Mucosa of stomach (tissue), 1 donor: ENCODE measurements around the gene CHADL.

Source experiments
- H3K27me3 ChIP-seq: one replicate; pipeline ENCODE4 v1.7.0; 2013; ENCODE audit warnings: mild to moderate bottlenecking, low read length; ENCODE audit not compliant: control insufficient read depth, insufficient read depth
- H3K36me3 ChIP-seq: one replicate; pipeline ENCODE4 v1.7.0; 2013; ENCODE audit warnings: low read length; ENCODE audit not compliant: control insufficient read depth, insufficient read depth
- H3K4me1 ChIP-seq: one replicate; pipeline ENCODE4 v1.7.0; 2013; ENCODE audit warnings: mild to moderate bottlenecking, low read length; ENCODE audit not compliant: control insufficient read depth, insufficient read depth
- H3K4me3 ChIP-seq: one replicate; pipeline ENCODE4 v1.7.0; 2013; ENCODE audit warnings: low read length
- H3K9ac ChIP-seq: one replicate; pipeline ENCODE4 v1.7.0; 2013; ENCODE audit warnings: mild to moderate bottlenecking, low read length, moderate library complexity
- H3K9me3 ChIP-seq: one replicate; pipeline ENCODE4 v1.7.0; 2013; ENCODE audit warnings: mild to moderate bottlenecking, low read length, moderate library complexity; ENCODE audit not compliant: control insufficient read depth
- donor health status: Pancreatic carcinoma.

CHADL gene, protein sequence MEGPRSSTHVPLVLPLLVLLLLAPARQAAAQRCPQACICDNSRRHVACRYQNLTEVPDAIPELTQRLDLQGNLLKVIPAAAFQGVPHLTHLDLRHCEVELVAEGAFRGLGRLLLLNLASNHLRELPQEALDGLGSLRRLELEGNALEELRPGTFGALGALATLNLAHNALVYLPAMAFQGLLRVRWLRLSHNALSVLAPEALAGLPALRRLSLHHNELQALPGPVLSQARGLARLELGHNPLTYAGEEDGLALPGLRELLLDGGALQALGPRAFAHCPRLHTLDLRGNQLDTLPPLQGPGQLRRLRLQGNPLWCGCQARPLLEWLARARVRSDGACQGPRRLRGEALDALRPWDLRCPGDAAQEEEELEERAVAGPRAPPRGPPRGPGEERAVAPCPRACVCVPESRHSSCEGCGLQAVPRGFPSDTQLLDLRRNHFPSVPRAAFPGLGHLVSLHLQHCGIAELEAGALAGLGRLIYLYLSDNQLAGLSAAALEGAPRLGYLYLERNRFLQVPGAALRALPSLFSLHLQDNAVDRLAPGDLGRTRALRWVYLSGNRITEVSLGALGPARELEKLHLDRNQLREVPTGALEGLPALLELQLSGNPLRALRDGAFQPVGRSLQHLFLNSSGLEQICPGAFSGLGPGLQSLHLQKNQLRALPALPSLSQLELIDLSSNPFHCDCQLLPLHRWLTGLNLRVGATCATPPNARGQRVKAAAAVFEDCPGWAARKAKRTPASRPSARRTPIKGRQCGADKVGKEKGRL

DNA sequence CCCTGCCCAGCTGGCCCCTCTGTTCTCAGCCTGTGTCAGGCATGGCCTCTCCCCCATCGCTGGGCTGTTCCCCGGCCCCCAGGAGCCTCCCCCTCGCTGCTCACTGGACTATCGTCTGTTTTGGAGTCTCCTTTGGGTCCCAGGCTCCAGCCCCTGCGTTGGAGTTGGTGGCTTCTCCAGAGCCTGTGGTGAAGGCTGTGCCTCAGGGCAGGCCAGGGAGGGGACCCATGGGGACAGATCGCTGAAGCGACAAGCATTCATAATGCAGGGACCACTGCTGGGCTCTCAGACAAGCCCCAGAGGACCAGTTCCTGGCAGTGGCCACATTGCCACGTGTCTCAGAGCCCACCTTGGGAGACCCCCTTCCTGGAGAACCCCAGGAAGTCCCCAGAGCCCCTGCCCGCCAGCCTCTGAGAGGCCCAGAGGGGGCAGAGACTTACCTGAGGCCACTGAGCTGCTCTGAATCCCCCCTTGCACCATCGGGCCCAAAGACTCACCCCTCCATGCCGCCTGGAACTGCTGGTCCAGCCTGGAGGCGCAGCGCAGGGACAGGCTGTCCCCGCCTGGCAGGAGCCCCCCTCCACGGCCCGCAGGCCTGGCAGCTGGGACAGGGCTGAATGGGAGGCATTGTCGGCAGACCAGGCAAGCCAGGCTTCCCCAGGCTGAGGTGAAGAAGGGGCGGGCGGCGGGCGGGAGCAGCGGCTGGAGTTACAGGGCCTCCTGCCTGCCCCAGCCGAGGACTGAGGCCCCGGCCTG lies at the start of gene CHADL:
CHADL (minus strand) TSS at position 555 of the 756 bp plus-strand sequence; CDS start at position 505, 50 bp downstream.
- Histone ChIP-seq H3K27me3 (peaks cover 5% of the 10 kb centered on the region), H3K4me1 (peaks cover 16% of the 10 kb centered on the region), H3K4me3 (no peak within 1 kb of the TSS), H3K9ac (no peak within 1 kb of the TSS), H3K36me3 (no peaks in the 10 kb centered on the region), H3K9me3 (no peaks in the 10 kb centered on the region)

- Histone ChIP-seq H3K36me3 (no peaks in the 10 kb centered on the region), H3K9me3 (no peaks in the 10 kb centered on the region), H3K9ac (no peak overlapping the region), H3K4me1 (peaks cover 24% of the 10 kb centered on the region), H3K4me3 (no peak overlapping the region), H3K27me3 (no peaks in the 10 kb centered on the region)
Measured at GRCh38 chr22:41289671-41290070, 48.9 kb upstream of the CHADL start.

- H3K9ac ChIP-seq: peak overlapping the region; percentile 54
- H3K27me3 ChIP-seq: no peaks in the 10 kb centered on the region
- H3K4me1 ChIP-seq: peaks cover 27% of the 10 kb centered on the region
Measured at GRCh38 chr22:41288245-41288946, 47.7 kb upstream of the CHADL start.

GRCh38 chr22:41286639-41287091 lies 45.9 kb upstream of the CHADL start:
- Histone ChIP-seq H3K4me1 (peaks cover 27% of the 10 kb centered on the region), H3K9ac (peak overlapping the region; percentile 44), H3K9me3 (no peaks in the 10 kb centered on the region), H3K4me3 (peak overlapping the region; percentile 86), H3K27me3 (no peaks in the 10 kb centered on the region), H3K36me3 (no peaks in the 10 kb centered on the region)

More at GRCh38 chr22:41288245-41288946, 47.7 kb upstream of the CHADL start:
- no peaks in the 10 kb centered on the region for H3K9me3 ChIP-seq
- no peaks in the 10 kb centered on the region for H3K36me3 ChIP-seq
- H3K4me3 ChIP-seq: no peak overlapping the region

DNA sequence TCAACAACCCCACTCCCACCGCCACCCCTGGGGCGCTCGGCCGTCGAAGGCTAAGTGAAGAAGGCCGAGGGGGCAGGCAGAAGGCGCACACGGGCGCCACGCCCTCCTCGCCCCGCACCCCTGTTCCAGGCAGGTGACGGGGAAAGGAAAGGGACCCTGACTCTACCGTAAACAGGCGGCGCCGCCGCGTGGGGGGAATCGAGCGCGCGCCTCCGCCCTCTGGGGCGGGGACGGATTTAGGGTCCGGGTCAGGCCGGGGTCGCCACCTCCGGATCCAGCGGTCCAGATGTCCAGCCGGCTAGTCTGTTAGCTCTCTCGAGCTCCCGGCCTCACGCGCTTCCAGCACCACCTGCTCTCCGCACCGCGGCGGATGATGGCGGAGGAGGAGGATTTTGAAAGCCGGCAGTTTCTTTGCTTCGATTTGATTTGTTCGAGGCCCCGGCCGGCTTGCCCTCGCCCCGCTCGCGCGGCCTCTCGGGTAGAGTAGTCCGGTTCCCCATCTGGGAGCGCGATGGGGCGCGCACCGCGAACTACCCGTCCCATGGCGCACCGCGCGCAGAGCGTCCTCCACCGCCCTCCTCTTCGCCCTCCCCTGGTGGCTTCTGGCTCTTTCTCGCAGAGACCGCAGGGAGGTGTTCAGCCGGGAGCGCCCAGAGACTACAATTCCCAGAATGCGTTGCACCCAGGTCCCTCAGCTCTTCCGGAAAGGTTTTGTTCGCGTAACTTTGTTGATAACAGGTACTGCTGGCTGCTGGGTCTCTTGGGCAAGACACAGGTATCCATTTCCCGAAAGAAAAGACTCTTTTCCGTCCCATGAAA lies 45.3 kb upstream of the CHADL start, which contains the start of gene RANGAP1:
RANGAP1 (minus strand) TSS at position 368 of the 819 bp plus-strand sequence. CDS start 5,143 bp downstream, outside the sequence.
- Histone ChIP-seq H3K27me3 (no peaks in the 10 kb centered on the region), H3K4me1 (peaks cover 27% of the 10 kb centered on the region), H3K4me3 (peak within 1 kb of the TSS; percentile 86), H3K36me3 (no peaks in the 10 kb centered on the region), H3K9me3 (no peaks in the 10 kb centered on the region), H3K9ac (peak within 1 kb of the TSS; percentile 68)

- peak overlapping the region; percentile 86 for H3K4me3 ChIP-seq
Measured at GRCh38 chr22:41285441-41285819, 44.7 kb upstream of the CHADL start.

DNA sequence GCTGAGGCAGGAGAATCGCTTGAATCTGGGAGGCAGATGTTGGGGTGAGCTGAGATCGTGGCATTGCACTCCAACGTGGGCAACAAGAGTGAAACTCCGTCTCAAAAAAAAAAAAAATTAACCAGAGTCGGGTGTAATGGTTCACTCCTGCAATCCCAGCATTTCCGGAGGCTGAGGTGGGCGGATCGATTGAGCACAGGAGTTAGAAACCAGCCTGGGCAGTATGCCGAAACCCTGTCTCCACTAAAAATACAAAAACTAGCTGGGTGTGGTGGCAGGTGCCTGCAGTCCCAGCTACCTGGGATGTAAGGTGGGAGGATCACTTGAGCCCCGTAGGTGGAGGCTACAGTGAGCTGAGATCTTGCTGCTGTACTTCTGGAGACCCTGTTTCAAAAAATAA lies 43.7 kb upstream of the CHADL start:
- Histone ChIP-seq H3K4me1 (peaks cover 27% of the 10 kb centered on the region), H3K36me3 (no peaks in the 10 kb centered on the region), H3K4me3 (peak overlapping the region; percentile 86), H3K9ac (no peak overlapping the region), H3K9me3 (no peaks in the 10 kb centered on the region), H3K27me3 (no peaks in the 10 kb centered on the region)

More at GRCh38 chr22:41285441-41285819, 44.7 kb upstream of the CHADL start:
- Histone ChIP-seq H3K9ac (peak overlapping the region; percentile 68), H3K27me3 (no peaks in the 10 kb centered on the region), H3K9me3 (no peaks in the 10 kb centered on the region), H3K36me3 (no peaks in the 10 kb centered on the region), H3K4me1 (peaks cover 27% of the 10 kb centered on the region)

GRCh38 chr22:41280854-41281253 lies 40.1 kb upstream of the CHADL start:
- no peaks in the 10 kb centered on the region for H3K36me3 ChIP-seq
- H3K9ac ChIP-seq: no peak overlapping the region
- H3K4me3 ChIP-seq: no peak overlapping the region
- H3K9me3 ChIP-seq: no peaks in the 10 kb centered on the region
- no peaks in the 10 kb centered on the region for H3K27me3 ChIP-seq
- peaks cover 10% of the 10 kb centered on the region for H3K4me1 ChIP-seq

DNA sequence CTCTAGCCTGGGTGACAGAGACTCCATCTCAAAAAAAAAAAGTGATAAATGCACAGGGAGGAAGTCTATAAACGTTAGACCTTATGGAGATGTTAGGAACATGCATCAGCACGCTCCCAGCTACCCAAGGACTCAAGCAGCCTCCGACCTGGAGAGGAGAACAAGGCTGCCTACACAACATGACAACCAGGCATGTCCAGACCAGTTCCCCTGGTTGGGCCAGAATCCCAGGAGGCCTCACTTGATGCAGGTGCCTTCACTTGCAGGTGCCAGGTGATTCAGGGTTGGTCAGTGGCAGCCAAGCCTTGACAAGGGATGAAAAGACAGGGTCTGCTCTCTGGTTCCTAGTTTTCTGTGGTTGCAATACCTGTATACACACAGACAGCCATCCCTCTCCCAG lies 39.3 kb upstream of the CHADL start:
- H3K4me3 ChIP-seq: no peak overlapping the region
- no peaks in the 10 kb centered on the region for H3K27me3 ChIP-seq
- H3K9ac ChIP-seq: no peak overlapping the region
- H3K9me3 ChIP-seq: no peaks in the 10 kb centered on the region
- no peaks in the 10 kb centered on the region for H3K36me3 ChIP-seq
- peaks cover 7% of the 10 kb centered on the region for H3K4me1 ChIP-seq

DNA sequence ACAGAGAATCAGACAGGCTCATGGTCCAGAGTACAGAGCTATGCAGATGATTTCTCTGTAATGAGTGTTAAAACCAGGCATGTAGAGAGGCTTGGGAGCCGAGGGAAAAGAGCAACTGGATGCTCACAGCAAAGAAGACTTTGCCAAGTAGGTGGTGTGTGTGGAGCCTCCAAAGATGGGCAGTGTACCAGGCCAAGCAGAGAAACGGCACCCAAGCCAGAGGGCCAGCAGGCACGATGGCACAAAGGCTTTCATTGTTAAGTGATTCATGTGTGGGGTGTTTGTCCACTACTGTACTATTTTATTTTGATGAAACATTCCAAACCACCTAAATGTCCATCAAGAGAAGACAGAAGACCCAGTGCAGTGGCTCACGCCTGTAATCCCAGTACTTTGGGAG lies 34.1 kb upstream of the CHADL start:
- Histone ChIP-seq H3K4me1 (no peaks in the 10 kb centered on the region), H3K27me3 (no peaks in the 10 kb centered on the region), H3K36me3 (no peaks in the 10 kb centered on the region), H3K4me3 (no peak overlapping the region), H3K9me3 (no peaks in the 10 kb centered on the region), H3K9ac (no peak overlapping the region)
